Stimulated activated CD4-positive, alpha-beta T cell treated with anti-CD3 and anti-CD28 coated beads, Interleukin-2, amount 100 ng/mL, for 4 hours (primary cell): ENCODE data around the gene SLC24A4.
"Not testable (repeated sequence)": the region's sequence is repeated elsewhere in the genome, so short reads cannot be mapped to it uniquely, and the experiment has no call there.

Source experiments
- DNase-seq: peaks from one replicate; pipeline ENCODE4 v3.0.0-alpha.2; 2020; ENCODE audit warnings: low read depth

Gene SLC24A4

DNA sequence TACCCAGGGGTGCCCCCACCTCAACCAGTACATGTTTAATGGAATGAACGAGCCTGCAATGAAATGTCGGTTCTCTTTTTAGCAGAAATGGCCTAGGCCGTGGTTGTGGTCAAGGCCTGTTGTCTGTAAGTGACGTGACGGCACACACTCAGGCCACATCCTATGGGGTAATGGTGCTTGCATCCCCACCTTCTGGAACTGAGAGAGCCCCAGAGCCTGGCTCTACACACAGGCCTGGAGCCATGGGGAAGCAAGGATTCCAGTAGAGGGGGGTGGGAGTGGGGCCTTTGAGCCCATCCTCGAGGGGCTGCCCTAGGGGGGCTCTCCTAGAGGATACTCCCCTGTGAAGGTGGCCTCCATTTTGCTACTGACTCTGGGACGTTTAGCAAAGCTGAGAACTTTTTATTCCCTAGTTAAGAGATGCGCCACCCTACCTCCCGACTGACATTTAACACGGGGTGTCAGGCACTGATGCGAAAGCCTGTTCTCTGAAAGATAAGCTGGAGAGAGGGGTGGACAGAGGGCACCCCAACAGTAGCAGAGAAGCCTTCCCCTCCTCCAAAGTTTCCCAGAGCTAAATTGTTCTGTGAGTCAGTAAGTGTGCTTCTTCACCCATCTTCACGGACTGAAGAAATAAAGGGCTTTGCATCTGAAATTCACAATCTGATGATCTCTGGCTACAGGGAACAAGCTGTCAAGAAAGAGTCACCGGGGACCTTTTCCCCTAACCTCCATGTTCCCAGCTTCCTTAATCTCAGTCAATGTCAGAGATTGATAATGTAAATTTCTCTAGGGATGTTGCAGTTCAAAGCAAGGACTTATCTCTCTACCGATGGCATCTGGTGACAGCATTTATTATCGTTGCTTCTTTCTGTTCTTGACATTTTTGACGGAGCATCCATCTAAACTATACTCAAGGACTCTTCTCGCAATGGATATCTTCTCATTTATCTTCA, 197.4 kb downstream of the SLC24A4 start:
- DNase-seq, result no peak

DNA sequence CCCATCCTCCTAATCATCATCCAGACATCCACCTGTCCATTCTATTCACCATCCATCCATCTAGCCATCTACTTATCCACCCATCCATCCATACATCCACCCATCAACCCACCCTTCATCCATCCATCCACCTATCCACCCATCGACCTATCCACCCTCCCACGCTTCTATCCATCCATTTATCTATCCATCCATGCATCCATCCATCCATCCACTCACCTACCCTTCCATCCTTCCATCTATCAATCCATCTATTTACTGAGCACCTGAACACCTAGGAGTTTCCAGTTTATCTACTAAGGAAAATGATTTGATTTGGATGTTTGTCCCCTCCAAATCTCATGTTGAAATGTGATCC, 198.1 kb downstream of the SLC24A4 start:
- no peak for DNase-seq

DNA sequence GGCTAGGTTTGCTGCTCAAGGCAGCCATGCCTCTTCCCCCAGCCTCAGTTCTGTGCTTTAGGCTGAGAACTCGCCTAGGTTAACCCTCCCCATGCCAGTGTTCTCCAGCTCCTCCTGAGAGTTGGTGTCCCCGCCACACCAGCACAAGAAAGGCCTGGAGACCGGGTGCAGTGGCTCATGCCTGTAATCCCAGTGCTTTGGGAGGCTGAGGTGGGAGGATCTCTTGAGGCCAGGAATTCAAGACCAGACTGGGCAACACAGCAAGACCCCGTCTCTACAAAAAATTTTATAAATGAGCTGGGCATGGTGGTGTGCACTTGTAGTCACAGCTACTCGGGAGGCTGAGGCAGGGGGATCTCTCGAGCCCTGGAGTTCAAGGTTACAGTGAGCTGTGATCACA, 200.8 kb downstream of the SLC24A4 start:
- DNase-seq, result no peak

- no peak for DNase-seq
Observed at GRCh38 chr14:92524602-92525185, 201.7 kb downstream of the SLC24A4 start.

DNA sequence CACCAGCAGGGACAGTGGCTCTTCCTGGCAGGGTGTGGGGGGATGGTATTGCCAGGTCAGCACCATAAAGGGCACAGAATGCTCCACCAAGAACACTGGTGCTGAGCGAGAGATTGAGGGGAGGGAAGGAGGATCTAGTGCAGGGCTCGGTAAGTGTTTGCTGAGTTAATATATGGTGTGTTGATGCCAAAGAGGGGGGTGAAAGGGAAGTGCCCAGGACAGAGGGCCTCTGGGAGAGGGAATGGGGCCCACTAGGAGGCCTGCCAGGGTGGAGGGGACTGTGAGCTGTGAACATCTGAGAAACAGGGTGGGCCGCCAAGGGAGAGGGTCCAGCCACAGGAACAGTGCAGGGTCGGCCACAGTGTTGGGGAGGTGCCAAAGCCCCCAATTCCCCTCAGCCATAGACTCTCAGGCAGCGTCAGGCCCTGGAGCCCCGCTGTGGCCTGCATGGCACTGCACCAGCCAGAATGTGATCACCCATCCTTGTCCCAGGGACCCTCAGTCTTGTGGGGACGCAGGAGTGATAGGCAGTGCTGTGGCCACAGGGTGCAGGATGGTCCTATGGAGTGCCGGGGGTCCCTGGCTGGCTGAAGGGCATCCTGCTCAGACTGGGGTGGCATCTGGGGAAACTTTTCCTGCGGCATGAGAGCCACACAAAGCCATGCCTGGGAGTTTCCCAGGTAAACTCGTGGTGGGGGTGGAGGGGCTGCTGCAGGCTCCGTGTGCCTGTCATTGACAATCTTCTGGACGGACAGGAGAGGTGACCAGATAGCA, 202.5 kb downstream of the SLC24A4 start:
- no peak for DNase-seq

GRCh38 chr14:92527721-92528120, 204.8 kb downstream of the SLC24A4 start:
- DNase-seq, result no peak

DNA sequence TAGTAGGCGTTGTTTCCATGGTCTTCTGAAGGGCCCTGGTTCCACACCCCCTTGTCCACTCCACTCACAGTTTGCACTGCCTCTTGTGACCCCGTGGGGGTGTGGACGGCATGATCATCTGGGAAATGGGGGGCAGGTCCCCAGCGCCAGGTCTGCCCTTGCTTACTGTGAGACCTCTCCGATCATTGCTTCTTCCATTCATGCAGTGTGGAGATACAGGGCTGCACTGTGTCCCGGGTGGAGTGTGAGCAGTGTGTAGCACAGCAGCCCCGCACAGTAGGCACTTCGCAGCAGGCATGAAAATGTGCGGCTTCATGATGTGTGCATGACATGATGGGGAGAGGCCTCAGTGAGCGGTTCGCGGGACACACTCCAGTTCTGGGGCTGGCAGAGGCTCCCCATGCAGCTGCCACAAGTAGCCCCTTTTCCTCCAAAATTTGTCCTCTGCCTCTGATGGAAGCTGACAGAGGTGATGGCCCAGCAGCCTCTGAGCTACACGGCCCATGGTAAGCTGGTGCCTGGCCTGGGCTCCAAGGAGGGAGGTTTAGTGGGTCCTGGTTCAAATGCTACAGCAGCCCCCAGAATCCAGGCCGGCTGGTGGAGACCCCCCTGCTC, 205.6 kb downstream of the SLC24A4 start:
- no peak for DNase-seq

DNA sequence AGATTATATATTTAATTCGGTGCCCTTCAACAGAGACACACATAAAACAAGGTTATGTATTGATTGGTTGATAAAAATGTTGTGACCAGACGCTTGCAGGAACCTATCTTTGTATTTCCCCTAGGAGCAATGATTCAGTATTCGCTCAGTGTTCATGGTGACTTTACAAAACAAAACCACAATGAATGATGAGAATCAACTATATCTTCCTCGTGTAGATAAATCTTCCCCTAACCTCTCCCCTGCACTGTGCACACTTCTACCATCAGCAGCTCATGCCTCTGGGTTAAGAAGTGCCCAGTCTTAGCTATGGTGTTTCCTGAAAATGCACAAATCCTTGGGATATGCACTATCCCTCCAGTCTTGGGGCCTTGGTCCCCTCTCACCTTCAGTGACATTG, 206.9 kb downstream of the SLC24A4 start:
- no peak for DNase-seq

GRCh38 chr14:92531106-92531873, 208.3 kb downstream of the SLC24A4 start:
- DNase-seq, result peak; percentile 60

DNA sequence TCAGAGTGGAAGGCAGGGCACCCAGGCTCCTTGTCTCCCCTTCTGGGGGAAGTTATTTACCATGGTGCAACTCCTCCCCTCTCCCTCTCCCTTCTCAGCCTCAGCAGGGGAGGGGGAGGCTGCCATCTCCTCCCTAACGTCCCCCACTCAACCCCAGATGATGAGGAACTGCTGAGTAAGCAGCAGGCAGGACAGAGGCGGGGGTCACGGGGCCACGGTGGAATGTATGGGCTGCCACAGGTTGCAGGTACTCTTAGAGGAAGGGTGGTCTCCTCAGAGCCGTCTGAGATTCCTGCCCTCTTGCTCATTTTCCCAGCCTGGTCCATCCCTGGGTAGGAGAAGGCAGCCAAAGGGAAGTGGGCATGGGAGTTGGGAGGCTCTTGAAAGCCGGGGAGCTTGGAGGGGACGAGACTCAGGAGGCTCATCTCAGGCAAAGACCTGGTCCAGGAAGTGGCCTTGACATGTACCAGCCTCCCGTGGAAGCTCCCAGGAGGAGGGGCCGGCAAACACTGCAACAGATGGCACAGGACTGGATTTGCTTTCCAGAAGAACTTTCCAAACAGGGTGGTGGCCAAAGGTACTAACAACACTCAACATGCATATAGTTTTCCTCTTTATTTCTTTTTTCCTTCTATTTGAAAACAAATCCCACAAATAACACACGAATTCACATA, 209.7 kb downstream of the SLC24A4 start:
- DNase-seq, result no peak

DNA sequence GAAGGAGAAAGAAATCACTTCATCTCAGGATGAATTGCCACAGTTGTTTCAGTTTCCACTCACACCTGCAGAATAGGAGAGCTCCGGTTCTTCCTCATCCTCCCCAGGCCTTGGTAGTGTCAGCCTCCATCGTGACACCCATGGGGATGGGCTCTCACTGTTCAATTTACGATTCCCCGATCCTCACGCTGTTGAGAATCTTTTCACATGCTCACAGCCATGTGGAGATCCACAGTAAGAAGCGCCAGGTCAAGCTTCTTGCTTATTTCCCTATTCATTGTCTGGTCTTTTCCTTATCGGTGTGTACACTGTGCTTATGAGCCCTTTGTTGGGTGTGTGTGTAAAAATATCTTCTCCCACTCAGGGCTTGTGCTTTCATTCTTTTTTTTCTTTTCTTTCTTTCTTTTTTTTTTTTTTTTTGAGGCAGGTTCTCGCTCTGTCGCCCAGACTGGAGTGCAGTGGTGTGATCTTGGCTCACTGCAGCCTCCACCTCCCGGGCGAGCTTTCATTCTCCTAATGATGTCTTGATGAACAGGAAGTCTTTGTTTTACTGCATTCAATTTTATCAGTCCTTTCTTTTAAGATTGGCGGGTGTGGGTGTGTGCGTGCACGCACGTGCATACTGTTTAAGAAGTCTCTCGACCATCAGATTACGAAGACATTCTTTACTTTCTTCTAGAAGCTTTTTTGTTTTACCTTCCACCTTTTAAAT, 212.1 kb downstream of the SLC24A4 start:
- DNase-seq, result peak; percentile 32

DNA sequence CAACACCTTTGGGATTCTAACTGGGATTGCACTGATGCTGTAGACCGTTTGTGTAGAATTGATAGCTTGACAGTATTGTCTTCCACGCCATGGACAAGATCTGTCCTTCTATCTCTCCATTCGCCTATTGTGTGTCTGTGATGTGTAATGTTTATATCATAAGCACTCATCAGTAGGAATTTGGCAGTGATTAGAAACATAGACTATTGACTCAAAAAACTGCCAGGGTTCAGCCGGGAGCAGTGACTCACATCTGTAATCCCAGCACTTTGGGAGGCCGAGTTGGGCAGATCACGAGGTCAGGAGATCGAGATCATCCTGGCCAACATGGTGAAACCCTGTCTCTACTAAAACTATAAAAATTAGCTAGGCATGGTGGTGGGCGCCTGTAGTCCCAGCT, 213.3 kb downstream of the SLC24A4 start:
- not testable (repeated sequence) for DNase-seq

GRCh38 chr14:92538412-92538985, 215.5 kb downstream of the SLC24A4 start:
- DNase-seq, result no peak

GRCh38 chr14:92539419-92539818, 216.5 kb downstream of the SLC24A4 start:
- no peak for DNase-seq

DNA sequence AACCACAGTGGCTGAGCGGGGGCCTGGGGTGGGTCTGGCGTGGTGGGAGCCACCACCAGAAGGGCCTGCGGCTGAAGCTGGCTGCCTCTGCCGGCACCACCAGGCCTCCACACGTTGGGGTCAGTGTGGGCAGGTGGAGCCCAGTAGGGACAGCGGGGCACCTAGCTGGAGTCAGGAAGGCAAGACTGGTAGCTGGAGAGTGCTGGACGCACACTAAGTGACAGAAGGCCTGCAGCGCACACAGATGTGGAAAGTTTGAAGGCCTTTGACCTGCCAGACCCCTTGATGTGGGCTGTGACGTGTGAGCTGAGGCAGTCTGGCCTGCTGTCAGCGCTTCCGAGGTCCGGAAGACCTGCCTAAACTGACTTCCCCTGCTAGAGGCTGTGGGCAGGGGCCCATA, 216.9 kb downstream of the SLC24A4 start:
- DNase-seq, result no peak

DNA sequence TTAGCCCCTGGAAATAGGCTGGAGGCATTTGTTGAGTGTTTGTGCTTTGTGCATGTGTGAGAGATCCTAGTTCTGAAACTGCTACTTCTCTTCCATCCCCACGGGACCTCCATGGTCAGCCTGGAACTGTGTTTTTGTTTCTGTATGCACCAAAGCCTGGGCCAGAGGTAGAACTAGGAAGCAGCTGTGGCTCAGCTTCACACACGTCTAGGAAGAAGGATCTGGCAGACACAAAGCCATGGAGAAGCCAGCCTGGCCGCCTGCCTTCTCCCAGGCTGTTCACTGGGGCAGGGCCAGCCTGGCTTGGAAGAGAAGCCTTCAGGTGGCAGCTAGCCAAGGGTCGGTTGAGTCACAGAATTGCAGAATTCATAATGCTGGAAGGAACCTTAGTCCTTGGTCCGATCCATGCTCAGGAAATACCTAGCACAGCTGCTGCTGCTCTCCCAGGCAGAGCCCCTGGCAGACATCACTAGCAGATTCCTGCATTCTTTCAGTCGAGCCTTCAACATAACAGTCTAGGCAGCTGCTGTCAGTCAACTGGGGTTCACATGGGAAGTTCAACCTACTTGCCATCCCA, 217.6 kb downstream of the SLC24A4 start:
- no peak for DNase-seq

DNA sequence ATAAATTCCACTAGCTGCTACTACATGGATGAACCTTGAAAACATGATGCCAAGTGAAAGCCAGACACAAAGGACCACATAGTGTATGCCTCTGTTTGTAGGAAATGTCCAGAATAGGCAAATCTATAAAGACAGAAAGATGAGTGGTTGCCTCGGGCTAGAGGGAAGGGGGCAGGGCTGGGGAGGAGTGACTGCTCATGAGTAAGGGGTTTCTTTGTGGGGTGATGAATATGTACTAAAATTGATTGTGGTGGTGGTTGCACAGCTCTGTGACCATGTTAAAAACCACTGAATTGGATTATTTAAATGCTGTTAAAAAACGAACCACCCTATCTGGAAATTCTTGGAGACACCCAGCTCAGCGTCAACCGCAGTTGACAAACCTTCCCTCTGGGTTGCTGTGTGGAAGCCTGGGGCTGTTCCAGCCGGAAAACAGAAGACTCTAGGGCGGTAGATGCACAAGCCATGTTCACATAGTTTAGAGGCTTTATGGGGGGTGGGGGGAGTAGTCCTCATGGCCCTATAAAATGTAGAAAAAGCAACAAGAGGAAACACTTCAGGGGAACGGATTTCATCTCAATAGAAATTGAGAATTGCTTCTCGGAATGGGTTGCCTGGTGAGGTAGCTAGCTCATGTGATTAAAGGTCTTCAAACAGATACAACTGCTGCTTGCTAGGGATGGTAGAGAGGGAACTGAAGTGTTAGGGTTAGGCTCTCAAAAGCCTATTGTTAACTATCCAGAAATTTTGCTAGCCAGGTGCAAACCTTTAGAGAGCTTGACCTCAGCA, 220.0 kb downstream of the SLC24A4 start:
- no peak for DNase-seq

GRCh38 chr14:92544051-92544720, 221.2 kb downstream of the SLC24A4 start:
- DNase-seq, result no peak
